Stomach (tissue), 4 donors: ENCODE data around the gene RCOR1.

Experiments used
- POLR2A ChIP-seq, 4 donors: fragments of 450-650 bp; IDR thresholded peaks; one replicate each; pipeline ENCODE4 v1.6.1; 2016; ENCODE audit warnings: antibody characterized with exemption in 4 of 4, control low read depth in 2 of 4, mild to moderate bottlenecking in 1 of 4, moderate library complexity in 1 of 4
- POLR2AphosphoS5 ChIP-seq, 3 donors: sonication (generic); formaldehyde crosslinking; IDR thresholded peaks; one replicate each; pipeline ENCODE4 v1.6.1; 2016; ENCODE audit warnings: antibody characterized with exemption in 3 of 3
- TF ChIP-seq, protein P1 (sequence below), 7 experiments: fragments of 450-650 bp in 4 of 7; fragments of 200-600 bp in 3 of 7; sonication (generic) in 3 of 7; IDR thresholded peaks; one replicate each; pipeline ENCODE4 v1.5.1; 2016 to 2019; ENCODE audit warnings: antibody characterized with exemption in 7 of 7, control low read depth in 2 of 7, mild to moderate bottlenecking in 1 of 7

DNA sequence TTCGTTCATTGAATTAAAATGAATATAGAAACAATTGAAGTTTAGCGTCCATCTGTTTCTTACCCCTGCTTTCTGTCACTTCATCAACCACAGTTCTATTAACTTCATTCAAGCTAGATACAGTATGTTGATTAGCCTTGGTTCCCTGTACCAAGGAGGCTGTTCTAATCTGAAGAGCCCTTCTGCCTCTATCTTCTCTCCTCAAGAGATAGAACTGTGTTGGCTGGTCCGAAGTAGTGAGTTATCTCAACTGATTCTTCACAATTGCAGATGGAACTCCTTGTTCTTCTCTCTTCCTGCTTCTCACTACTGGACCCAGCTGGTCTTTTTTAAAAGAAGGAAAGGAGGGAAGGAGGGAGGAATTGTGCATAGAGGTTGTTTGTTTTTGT is 102.7 kb downstream of the RCOR1 start:
- TF ChIP-seq, protein P1, sequence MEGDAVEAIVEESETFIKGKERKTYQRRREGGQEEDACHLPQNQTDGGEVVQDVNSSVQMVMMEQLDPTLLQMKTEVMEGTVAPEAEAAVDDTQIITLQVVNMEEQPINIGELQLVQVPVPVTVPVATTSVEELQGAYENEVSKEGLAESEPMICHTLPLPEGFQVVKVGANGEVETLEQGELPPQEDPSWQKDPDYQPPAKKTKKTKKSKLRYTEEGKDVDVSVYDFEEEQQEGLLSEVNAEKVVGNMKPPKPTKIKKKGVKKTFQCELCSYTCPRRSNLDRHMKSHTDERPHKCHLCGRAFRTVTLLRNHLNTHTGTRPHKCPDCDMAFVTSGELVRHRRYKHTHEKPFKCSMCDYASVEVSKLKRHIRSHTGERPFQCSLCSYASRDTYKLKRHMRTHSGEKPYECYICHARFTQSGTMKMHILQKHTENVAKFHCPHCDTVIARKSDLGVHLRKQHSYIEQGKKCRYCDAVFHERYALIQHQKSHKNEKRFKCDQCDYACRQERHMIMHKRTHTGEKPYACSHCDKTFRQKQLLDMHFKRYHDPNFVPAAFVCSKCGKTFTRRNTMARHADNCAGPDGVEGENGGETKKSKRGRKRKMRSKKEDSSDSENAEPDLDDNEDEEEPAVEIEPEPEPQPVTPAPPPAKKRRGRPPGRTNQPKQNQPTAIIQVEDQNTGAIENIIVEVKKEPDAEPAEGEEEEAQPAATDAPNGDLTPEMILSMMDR (IDR thresholded peaks at IDR 0.05) = no peak
- no peak for TF ChIP-seq POLR2AphosphoS5 (IDR thresholded peaks at IDR 0.05)
- TF ChIP-seq POLR2A (IDR thresholded peaks at IDR 0.05) = no peak
